Measurements from ENCODE around the gene GAS7. TPM values are rescaled to one million over a fixed set of nuclear protein-coding genes. Genes with fewer than 3 reads are reported as not detected.

The GAS7 gene
- total and polyA plus RNA-seq, 2 experiments from 2014 or later, result 1.9 to 10.7 TPM

GRCh38 chr17:10041916-10042588 lies 156.4 kb downstream of the GAS7 start (continued):
- TF ChIP-seq REST (IDR thresholded peaks at IDR 0.05; ENCODE audit: unreplicated experiment) (no peak), ZNF331 (CRISPR knock-in tag; IDR thresholded peaks at IDR 0.05; ENCODE audit: low read depth) (no peak), CREB1 (CRISPR knock-in tag; IDR thresholded peaks at IDR 0.05; ENCODE audit: low read depth) (no peak), STAT1 (IDR thresholded peaks at IDR 0.05; ENCODE audit: unreplicated experiment) (no peak), POLR2AphosphoS5 (IDR thresholded peaks at IDR 0.05; ENCODE audit: low read depth) (no peak), JUNB (IDR thresholded peaks at IDR 0.05; ENCODE audit: unreplicated experiment) (no peak)

GRCh38 chr17:10041287-10041612 lies 157.2 kb downstream of the GAS7 start:
- H3K27ac Mint-ChIP-seq, result peak overlapping the region; percentile 6; the same call in 1 of the 2 replicates

More at GRCh38 chr17:10041287-10041612, 157.2 kb downstream of the GAS7 start:
- Mint-ChIP-seq H3K4me3 (no peak overlapping the region), H3K4me1 (no peaks in the 10 kb centered on the region), H3K9me3 (no peaks in the 10 kb centered on the region), H3K36me3 (ENCODE audit: low read depth) (no peaks in the 10 kb centered on the region), H3K27me3 (ENCODE audit: insufficient read depth, low read depth, poor library complexity) (peaks cover 2% of the 10 kb centered on the region)
- ATAC-seq (no peak), DNase-seq (ENCODE audit: low spot score) (no peak)
- Histone ChIP-seq H3K4me2 (no peak overlapping the region), H3K79me2 (replicated peaks; ENCODE audit: insufficient read depth) (no peaks in the 10 kb centered on the region), H3K9me2 (ENCODE audit: insufficient read depth) (no peaks in the 10 kb centered on the region; the same call in 1 of the 2 replicates), H3K27me3 (ENCODE audit: insufficient read depth) (no peaks in the 10 kb centered on the region), H3K27ac (ENCODE audit: low read depth) (no peak overlapping the region), H3K4me1 (ENCODE audit: insufficient read depth) (no peaks in the 10 kb centered on the region), H3F3A (replicated peaks; ENCODE audit: low read depth) (no peaks in the 10 kb centered on the region), H2AFZ (no peak overlapping the region), H3K36me3 (ENCODE audit: insufficient read depth) (no peaks in the 10 kb centered on the region), H4K20me1 (replicated peaks; ENCODE audit: insufficient read depth) (no peaks in the 10 kb centered on the region), H3K4me3 (no peak overlapping the region)
- no peak for TF ChIP-seq CTCF (conservative IDR thresholded peaks at IDR 0.05; ENCODE audit: low read depth in 2 of 2)
- TF ChIP-seq ZNF462 (CRISPR knock-in tag; IDR thresholded peaks at IDR 0.05), result no peak
- TF ChIP-seq JUNB (IDR thresholded peaks at IDR 0.05; ENCODE audit: unreplicated experiment), result no peak
- TF ChIP-seq ZNF114 (CRISPR knock-in tag; IDR thresholded peaks at IDR 0.05), result no peak
- TF ChIP-seq EZH2phosphoT487 (IDR thresholded peaks at IDR 0.05; ENCODE audit: unreplicated experiment), result no peak
- TF ChIP-seq EZH2 (IDR thresholded peaks at IDR 0.05; ENCODE audit: low read depth, unreplicated experiment), result no peak
